Loucy (cell line): ENCODE results near the gene UVSSA.

Source experiments
- H2AFZ ChIP-seq: fragments of 200-600 bp; sonication (generic); 2 replicates; pipeline ENCODE4 v1.6.0; 2016; ENCODE audit warnings: antibody characterized with exemption, mild to moderate bottlenecking, low read length, moderate library complexity
- H3F3A ChIP-seq: fragments of 200-600 bp; 2 replicates; pipeline ENCODE4 v1.6.0; 2016; ENCODE audit warnings: antibody characterized with exemption, low read depth, mild to moderate bottlenecking
- H3K27me3 ChIP-seq: fragments of 200-600 bp; sonication (generic); 2 replicates; pipeline ENCODE4 v1.6.1; 2014; ENCODE audit warnings: low read length, mild to moderate bottlenecking; ENCODE audit not compliant: insufficient read depth, poor library complexity, severe bottlenecking
- H3K36me3 ChIP-seq: fragments of 200-600 bp; sonication (generic); 2 replicates; pipeline ENCODE4 v1.6.1; 2016; ENCODE audit warnings: low read length; ENCODE audit not compliant: insufficient read depth
- H3K4me1 ChIP-seq: fragments of 200-600 bp; sonication (generic); 2 replicates; pipeline ENCODE4 v1.5.1; 2014; ENCODE audit warnings: low read length, mild to moderate bottlenecking; ENCODE audit not compliant: insufficient read depth, poor library complexity, severe bottlenecking
- H3K4me2 ChIP-seq: fragments of 200-600 bp; sonication (generic); 2 replicates; pipeline ENCODE4 v1.6.0; 2014; ENCODE audit warnings: antibody characterized with exemption, low read length, low read depth, mild to moderate bottlenecking; ENCODE audit not compliant: poor library complexity, severe bottlenecking
- H3K4me3 ChIP-seq: fragments of 200-600 bp; sonication (generic); 2 replicates; pipeline ENCODE4 v1.5.1; 2014; ENCODE audit warnings: low read length, mild to moderate bottlenecking, mixed read lengths; ENCODE audit not compliant: poor library complexity, severe bottlenecking
- H3K79me2 ChIP-seq: fragments of 200-600 bp; sonication (generic); 2 replicates; pipeline ENCODE4 v1.6.1; 2014; ENCODE audit warnings: low read length; ENCODE audit not compliant: insufficient read depth
- H3K9ac ChIP-seq: fragments of 200-600 bp; sonication (generic); 2 replicates; pipeline ENCODE4 v1.6.0; 2014; ENCODE audit warnings: mild to moderate bottlenecking, low read depth, low read length, moderate library complexity; ENCODE audit not compliant: poor library complexity, severe bottlenecking
- H3K9me2 ChIP-seq: fragments of 200-600 bp; sonication (generic); replicated peaks from 2 replicates; pipeline ENCODE4 v1.6.1; 2016; ENCODE audit warnings: low read depth, low read length, mixed read lengths
- H3K9me3 ChIP-seq: fragments of 200-600 bp; sonication (generic); 2 replicates; pipeline ENCODE4 v1.6.1; 2014; ENCODE audit warnings: mild to moderate bottlenecking, antibody characterized with exemption, low read length, low read depth; ENCODE audit not compliant: insufficient read depth
- H4K20me1 ChIP-seq: fragments of 200-600 bp; sonication (generic); 2 replicates; pipeline ENCODE4 v1.6.0; 2014; ENCODE audit warnings: antibody characterized with exemption, low read length, mild to moderate bottlenecking; ENCODE audit not compliant: insufficient read depth, poor library complexity, severe bottlenecking
- EZH2phosphoT487 ChIP-seq: fragments of 200-600 bp; IDR thresholded peaks from 2 replicates; pipeline ENCODE4 v1.6.1; 2018; ENCODE audit warnings: antibody characterized with exemption, mild to moderate bottlenecking, moderate library complexity, borderline replicate concordance
- TF ChIP-seq, protein P1 (sequence below): fragments of 200-600 bp; sonication (generic); conservative IDR thresholded peaks from 2 replicates; pipeline ENCODE4 v1.5.1; 2014; ENCODE audit warnings: mild to moderate bottlenecking, antibody characterized with exemption, low read length

Gene UVSSA

DNA sequence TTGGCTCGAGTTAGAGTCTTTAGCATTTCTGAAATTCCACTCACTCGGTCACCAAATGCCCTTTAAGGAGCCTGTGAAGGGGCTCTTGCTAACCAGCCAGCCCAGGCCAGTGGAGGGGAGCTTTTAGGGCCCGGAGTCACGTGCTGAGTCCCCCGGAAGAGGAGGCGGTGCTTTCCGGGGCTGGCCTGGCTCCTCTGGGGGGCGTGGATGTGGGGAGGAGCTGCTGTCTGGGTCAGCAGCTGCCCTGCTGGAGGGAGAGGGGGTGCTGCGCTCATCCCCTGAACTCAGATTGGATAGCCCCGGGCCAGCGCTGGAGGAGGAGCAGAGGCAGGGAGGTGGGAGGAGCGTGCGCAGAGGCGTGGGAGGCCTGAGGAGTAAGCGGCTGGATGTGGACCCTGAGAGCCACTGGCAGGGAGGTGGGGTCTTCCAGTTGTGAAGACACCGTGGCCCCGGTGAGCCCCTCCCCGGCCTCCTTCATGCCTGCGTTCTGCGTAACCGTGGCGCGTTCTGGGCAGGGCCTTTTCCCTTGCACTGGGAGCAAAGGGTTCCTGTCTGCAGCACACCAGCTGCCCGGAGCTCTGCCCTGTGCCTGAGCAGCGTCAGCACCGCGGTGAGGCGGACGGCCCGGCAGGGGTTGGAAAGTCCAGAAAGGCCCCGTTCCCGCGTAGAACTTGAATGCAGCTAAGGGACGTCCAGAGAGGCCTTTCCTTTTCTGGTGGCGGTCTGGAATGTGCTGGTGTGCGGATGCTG, 37.6 kb upstream of the UVSSA start:
- H3K79me2 ChIP-seq, result peaks cover 69% of the 10 kb centered on the region
- TF ChIP-seq, protein P1, sequence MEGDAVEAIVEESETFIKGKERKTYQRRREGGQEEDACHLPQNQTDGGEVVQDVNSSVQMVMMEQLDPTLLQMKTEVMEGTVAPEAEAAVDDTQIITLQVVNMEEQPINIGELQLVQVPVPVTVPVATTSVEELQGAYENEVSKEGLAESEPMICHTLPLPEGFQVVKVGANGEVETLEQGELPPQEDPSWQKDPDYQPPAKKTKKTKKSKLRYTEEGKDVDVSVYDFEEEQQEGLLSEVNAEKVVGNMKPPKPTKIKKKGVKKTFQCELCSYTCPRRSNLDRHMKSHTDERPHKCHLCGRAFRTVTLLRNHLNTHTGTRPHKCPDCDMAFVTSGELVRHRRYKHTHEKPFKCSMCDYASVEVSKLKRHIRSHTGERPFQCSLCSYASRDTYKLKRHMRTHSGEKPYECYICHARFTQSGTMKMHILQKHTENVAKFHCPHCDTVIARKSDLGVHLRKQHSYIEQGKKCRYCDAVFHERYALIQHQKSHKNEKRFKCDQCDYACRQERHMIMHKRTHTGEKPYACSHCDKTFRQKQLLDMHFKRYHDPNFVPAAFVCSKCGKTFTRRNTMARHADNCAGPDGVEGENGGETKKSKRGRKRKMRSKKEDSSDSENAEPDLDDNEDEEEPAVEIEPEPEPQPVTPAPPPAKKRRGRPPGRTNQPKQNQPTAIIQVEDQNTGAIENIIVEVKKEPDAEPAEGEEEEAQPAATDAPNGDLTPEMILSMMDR, result no peak
- no peak for TF ChIP-seq EZH2phosphoT487

DNA sequence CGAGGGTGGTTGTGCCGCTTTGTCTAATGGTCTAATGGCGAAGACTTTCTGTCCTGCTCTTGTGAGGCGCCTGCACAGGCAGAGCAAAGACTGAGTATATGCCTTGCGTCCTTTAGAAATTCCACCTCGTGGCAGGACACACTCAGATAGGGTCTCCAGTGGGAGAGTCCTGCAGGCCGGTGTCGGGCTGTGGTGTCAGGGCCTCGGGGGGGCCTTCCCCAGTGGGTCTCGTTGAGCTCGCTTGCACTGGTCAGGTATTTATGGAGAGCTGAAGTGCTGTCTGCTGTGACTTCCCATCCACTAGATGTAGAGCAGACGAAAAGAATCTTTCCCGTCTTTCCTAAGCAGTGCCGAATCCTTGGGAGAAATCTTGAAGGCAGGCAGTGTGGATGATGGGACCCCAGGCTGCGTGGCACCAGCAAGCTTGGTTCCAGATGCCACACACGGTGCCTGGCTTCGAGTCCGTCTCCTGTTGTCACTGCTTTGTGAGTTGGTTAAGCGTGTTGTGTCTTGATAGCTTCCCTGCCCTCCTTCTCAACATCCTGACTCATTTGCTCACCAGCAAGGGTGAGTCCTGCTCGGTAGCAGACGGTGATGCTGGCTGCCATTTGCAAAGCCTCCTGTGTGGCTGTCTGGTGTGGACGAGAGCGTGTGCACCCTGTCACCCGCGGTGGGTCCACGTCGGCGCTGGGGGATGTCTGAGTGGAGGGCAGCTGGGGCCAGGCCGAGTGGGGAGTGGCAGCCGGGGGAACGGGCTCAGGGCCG, 36.8 kb upstream of the UVSSA start:
- no peak for TF ChIP-seq EZH2phosphoT487
- TF ChIP-seq, protein P1, result no peak
- H2AFZ ChIP-seq, result no peak overlapping the region
- no peak overlapping the region for H3K4me3 ChIP-seq
- peaks cover 63% of the 10 kb centered on the region for H3K79me2 ChIP-seq
- H3K9me2 ChIP-seq, result no peaks in the 10 kb centered on the region
- H3K9ac ChIP-seq, result no peak overlapping the region
- H4K20me1 ChIP-seq, result peaks cover 21% of the 10 kb centered on the region
- H3K9me3 ChIP-seq, result no peaks in the 10 kb centered on the region; the same call in 1 of the 2 replicates
- H3K36me3 ChIP-seq, result peaks cover 31% of the 10 kb centered on the region; the same call in 1 of the 2 replicates
- peaks cover 3% of the 10 kb centered on the region for H3K4me1 ChIP-seq
- H3K27me3 ChIP-seq, result no peaks in the 10 kb centered on the region
- no peak overlapping the region for H3K4me2 ChIP-seq
- H3F3A ChIP-seq, result no peaks in the 10 kb centered on the region

More for the DNA sequence above, 37.6 kb upstream of the UVSSA start:
- no peaks in the 10 kb centered on the region; the same call in 1 of the 2 replicates for H3K9me3 ChIP-seq
- H3K4me2 ChIP-seq, result no peak overlapping the region
- peaks cover 6% of the 10 kb centered on the region for H3K4me1 ChIP-seq
- no peak overlapping the region for H3K4me3 ChIP-seq
- no peak overlapping the region for H3K9ac ChIP-seq
- H4K20me1 ChIP-seq, result peaks cover 21% of the 10 kb centered on the region
- no peak overlapping the region for H2AFZ ChIP-seq
- no peaks in the 10 kb centered on the region for H3F3A ChIP-seq
- H3K36me3 ChIP-seq, result peaks cover 24% of the 10 kb centered on the region; the same call in 1 of the 2 replicates
- H3K27me3 ChIP-seq, result no peaks in the 10 kb centered on the region
- no peaks in the 10 kb centered on the region for H3K9me2 ChIP-seq

DNA sequence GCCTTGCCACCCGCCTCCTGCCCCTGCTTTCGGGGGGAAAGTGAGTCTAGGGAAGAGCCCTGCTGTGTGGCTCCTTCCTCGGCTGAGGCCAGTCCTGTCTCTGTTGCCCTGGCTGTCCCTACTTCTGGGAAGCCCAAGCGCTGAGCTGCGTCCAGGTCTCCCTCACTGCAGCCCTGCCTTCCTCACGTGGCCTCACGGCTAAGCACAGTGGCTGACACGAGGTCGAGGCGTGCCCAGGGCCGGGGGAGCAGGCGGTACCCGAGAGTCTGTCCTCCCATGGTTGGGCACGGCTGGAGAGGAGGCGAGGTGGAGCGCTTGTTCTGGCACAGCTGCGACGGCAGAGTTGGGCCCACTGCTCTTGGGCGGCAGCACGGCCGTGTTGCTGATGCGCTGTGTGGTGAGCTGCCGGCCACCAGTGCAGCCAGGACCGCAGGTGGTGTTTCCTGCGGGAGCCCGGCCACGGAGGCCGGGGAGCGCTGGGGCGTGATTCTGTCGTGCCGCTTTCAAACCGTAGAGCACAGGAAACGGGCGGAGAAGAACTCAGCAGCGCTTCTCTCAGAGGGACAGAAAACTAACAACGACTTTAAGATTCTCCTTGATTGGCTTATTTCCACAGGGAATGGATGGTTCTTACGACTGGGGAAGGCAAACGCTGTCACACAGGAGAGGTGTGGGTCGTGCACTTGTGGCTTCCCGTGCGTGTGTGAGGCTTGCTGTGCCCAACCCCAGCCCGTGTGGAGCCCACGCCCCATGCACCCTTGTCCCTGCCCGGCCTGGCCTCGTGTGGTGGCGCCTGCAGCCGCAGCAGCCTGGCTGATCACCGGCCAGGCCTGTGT, 36.0 kb upstream of the UVSSA start:
- Histone ChIP-seq H3K4me3 (no peak overlapping the region), H3K36me3 (peaks cover 37% of the 10 kb centered on the region; the same call in 1 of the 2 replicates), H2AFZ (no peak overlapping the region), H3K9me3 (no peaks in the 10 kb centered on the region; the same call in 1 of the 2 replicates), H4K20me1 (peaks cover 21% of the 10 kb centered on the region), H3F3A (no peaks in the 10 kb centered on the region), H3K9me2 (no peaks in the 10 kb centered on the region), H3K9ac (no peak overlapping the region), H3K4me2 (no peak overlapping the region), H3K27me3 (no peaks in the 10 kb centered on the region), H3K79me2 (peaks cover 55% of the 10 kb centered on the region), H3K4me1 (no peaks in the 10 kb centered on the region)
- TF ChIP-seq EZH2phosphoT487, result no peak
- TF ChIP-seq, protein P1, result no peak
